Fibroblast of skin of left quadriceps (primary cell): ENCODE results near the gene HECTD4.

ENCODE experiments used
- DNase-seq, 2 experiments: peaks; one replicate each; pipeline ENCODE4 v3.0.0-alpha.2; 2013; ENCODE audit warnings: low read depth in 2 of 2

Gene HECTD4

GRCh38 chr12:112322441-112322840, 59.8 kb downstream of the HECTD4 start:
- DNase-seq, result no peak

DNA sequence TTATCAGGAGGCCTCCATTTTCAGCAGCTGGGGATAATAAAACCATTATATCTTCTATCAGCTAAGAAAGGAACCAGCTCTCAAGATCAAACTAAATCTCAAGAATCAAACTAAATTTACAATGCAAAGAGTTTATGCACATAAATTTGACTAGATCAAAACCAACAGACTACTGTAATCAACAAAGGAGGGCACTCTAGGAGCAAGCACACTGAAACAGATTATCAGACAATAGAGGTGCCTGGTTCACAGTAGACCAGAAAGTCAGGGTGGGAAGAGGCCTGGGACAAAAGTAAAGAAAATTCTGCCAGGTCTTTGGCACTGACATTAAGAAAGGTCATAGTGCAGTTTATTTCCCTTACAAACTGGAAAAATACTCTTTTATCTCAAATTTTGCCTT, 61.0 kb downstream of the HECTD4 start:
- no peak for DNase-seq

DNA sequence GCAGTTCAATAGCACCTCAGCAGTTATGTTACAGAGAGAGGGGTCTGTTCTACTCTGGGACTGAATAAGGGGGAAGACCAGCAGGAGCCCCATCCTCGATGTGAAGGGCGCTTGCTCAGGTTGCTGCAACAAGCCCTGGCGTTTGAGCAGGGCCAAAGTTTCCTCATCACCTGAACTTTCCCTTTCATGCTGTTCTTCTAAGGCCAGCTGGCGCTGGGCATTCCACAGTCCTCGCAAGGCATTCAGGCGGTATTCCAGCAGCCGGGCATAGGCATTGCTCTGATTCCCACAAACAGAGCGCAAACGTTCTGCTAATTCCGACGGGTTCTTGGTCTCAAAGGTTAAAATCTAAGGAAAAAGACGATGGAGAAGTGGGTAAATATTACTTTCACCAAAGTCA, 62.8 kb downstream of the HECTD4 start:
- no peak for DNase-seq

- no peak for DNase-seq
Measured at GRCh38 chr12:112317481-112317880, 64.8 kb downstream of the HECTD4 start.

DNA sequence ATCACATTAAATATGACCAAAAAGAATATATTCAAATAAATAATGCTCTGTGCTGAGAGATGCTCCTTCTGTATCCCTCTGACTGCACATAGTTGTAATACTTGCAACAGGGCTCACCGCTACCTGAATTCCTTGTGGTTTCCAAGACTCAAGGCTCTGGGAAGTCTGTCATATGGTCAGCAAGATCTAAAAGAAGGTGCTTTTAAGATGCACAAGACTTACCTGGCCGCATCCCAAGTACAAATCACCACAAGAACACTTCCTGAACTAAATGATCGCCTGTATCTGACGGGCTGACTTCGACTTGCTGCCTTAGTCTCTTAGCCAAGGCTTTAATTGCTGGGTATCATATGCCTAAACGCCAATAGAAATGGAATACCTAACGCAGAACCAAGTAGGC, 67.2 kb downstream of the HECTD4 start:
- peak in 1 of 2 experiments; percentile 3 for DNase-seq

DNA sequence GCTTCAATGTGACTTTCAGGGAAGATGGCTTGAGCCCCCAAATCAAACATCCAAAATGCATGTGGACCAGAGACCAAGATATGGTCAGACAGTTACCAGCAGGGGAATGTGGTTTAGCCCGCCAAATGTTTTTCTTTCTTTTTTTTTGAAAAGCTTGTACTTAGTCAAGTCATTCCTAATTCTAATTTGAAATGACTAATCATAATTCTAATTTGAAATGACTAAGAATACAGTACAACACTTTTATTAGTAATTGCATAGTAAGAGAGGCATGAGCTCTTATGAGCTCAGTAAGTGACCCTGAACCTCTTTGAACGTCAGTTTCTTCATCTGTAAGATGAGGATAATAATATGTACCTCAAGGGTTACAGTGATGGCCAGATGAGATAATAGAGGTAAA, 72.4 kb downstream of the HECTD4 start:
- DNase-seq, result no peak

- DNase-seq, result no peak
Measured at GRCh38 chr12:112308652-112309051, 73.6 kb downstream of the HECTD4 start.

- DNase-seq, result no peak
Measured at GRCh38 chr12:112308161-112308560, 74.1 kb downstream of the HECTD4 start.

- no peak for DNase-seq
Measured at GRCh38 chr12:112307317-112308011, 74.8 kb downstream of the HECTD4 start.

DNA sequence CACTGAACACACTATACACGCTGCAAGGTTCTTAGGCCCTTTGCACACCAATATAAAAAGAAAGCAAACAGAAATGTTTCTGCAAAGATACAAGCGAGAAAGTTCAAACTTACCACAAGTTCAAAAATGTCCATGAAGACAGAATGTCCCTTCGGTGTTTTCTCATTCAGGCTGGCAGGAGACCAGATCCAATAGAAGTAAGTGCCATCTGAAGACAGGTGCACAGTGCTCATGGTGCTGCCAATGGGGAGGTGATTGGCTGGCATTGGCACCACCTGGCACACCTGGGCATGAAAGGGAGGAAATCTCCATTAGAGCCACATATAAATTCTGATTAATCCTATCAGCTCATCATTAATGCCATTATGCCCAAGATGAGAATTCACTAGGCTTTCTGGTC, 76.3 kb downstream of the HECTD4 start:
- no peak for DNase-seq

DNA sequence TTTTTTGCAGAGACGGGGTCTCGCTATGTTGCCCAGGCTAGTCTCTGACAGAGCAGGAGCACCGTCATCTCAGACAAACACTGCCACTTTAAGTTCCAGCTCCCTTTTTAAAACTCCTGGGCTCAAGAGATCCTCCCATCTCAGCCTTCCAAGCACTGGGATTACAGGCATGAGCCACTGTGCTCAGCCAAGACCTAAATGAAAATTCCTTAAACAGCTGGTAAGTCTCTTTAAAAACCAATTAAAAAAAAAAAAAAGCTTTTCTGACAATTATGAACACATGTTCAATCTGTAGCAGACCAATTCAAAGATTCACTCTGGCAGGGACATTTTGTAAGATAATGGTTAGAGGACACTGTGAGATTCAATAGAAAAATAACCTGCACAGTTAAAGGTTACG, 77.8 kb downstream of the HECTD4 start:
- no peak for DNase-seq

GRCh38 chr12:112303799-112304198, 78.4 kb downstream of the HECTD4 start:
- DNase-seq, result no peak

DNA sequence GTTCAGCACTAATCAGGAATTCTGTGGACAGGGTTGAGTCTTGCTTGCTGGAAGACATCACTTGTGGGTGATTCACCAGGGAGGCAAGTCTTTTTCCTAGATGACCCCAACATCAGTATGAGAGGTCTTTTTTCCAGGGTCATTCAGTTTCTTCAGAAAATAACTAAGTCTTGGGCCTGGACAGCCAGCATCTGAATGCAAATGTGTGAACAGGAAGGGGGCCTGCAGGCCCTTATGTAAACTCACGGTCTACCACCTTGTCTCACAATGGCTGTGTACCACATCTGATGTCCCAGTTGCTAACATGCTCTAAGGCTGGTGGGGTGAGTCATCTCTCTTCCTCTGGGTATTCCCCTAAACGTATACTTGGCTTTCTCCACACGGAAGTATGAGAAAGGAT, 79.2 kb downstream of the HECTD4 start:
- DNase-seq, result peak; percentile 21 to 30

DNA sequence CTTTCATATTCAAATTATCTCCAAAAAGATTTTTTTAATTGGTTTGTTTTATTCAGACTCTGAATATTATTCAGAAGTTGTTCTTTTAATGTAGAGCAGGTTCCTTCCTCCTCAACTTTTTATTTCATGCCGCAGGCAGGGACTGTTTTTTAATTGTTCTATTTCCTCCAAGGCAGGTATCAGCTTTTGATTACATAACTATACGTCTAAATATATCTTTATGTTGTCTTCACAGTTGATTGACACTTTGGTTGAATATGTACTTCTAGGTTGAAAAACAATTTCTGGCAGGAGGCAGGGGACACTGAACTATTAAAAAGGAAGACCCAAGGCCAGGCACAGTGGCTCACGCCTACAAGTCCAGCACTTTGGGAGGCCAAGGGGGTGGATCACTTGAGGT, 82.5 kb downstream of the HECTD4 start:
- no peak for DNase-seq

DNA sequence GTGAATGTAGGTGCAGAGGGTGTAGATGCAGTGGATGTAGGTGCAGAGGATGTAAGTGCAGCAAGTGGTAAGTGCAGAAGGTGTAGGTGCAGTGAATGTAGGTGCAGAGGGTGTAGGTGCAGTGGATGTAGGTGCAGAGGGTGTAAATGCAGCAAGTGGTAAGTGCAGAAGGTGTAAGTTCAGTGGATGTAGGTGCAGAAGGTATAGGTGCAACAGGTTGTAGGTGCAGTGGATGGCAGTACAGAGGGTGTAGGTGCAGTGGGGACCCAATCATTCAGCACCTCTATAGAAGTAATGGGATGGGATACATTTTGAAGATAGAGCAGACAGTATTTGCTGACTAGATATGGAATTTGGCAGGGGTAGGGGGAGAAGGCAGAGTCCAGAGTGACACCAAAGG, 85.0 kb downstream of the HECTD4 start:
- no peak for DNase-seq

DNA sequence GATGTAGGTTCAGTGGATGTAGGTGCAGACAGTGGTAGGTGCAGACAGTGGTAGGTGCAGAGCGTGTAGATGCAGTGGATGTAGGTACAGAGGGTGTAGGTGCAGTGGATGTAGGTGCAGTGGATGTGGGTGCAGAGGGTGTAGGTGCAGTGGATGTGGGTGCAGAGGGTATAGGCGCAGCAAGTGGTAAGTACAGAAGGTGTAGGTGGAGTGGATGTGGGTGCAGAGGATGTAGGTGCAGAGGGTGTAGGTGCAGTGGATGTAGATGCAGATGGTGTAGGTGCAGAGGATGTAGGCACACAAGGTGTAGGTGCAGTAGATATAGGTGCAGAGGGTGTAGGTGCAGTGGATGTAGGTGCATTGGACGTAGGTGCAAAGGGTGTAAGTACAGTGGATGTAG, 86.0 kb downstream of the HECTD4 start:
- no peak for DNase-seq

GRCh38 chr12:112294793-112295192, 87.4 kb downstream of the HECTD4 start:
- DNase-seq, result no peak

DNA sequence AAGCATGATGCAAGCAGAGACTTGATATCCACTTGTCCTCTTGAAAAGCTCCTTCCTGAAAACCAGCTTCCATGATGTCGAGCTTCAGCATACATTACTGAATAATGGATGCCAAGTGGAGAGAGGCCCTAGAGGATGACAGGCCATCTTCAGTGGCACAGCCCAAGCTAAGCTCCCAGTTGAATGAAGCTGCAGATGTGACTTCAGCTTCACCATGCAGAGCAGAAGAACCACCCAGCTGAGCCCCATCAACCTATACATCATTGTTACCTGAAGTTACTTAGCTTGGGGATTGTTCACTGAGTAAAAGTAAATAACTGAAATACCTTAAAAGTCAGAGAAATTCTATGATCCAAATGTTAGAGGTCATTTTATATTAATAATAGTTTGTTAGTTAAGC, 93.6 kb downstream of the HECTD4 start:
- no peak for DNase-seq

DNA sequence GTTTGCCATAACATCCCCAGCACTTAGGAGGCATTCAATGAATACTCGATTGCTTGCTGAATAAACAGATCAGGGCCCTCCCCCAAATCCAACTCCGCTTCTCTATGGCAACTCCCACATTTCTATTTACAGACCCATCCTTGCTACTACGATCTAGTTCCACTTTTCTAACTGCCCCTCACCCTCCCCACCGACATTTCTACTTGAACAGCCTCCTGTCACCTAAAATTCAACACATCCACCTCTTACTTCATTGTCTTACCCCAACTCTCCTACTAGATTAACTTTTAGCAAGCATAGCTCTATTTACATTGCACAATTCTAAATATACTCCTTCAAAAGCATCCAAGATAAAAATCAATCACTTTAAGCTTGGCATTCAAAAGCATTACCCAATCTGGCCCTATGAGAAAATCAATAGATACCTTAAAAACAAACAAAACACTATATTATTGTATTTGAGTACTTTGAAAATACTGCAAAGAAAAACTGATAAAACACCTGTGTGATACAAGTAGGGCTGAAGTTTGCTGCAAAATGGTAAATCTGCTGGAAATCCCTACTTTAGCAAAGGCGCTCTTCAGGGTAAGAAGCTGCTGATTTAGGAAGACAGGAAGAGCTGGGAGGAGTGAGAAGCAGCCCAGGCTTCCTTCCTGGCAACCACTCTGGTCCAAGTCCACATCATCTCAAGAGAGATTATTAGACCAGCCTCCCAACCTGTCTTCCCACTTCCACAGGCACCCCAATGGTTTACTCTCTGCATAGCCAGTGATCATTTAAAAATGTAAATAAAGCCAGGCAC, 96.4 kb downstream of the HECTD4 start:
- no peak for DNase-seq

GRCh38 chr12:112283546-112283945, 98.7 kb downstream of the HECTD4 start:
- no peak for DNase-seq

DNA sequence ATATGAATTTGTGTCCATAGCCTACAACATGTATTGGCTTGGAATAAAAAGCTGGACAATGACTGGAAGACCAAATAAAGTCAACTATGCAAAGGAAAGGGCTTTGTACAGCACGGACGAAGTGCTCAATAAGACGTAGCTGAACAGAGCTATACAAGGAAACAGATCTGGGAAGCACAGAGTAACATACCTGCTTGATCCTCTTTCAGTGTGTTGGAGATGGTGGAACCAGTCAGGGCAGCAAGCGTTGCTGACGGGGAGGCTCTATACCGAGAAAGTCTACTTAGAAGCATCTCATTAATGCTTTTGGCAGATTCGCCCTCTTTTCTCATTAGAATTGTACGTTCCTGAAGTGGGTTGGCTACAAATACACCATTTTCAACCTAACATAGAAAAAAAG, 99.3 kb downstream of the HECTD4 start:
- no peak for DNase-seq

DNA sequence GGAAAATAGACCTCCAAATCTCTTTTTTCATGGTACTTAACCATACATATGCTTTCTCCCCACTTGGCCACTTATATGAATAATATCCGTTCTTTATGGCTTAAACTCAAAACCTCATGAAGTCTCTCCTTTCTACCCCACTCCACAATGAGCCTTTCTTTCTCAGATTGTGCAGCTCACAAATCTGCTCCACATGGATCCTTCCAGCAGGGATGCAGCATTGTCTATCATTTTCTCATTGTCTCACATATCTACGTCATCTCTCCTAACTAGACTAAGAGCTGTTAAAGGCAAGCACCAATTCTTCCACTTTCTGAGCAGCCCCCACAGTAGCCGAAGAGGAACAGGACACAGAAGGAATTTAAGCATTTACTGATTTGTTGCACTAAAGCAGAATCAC, 106.4 kb downstream of the HECTD4 start:
- DNase-seq, result no peak

DNA sequence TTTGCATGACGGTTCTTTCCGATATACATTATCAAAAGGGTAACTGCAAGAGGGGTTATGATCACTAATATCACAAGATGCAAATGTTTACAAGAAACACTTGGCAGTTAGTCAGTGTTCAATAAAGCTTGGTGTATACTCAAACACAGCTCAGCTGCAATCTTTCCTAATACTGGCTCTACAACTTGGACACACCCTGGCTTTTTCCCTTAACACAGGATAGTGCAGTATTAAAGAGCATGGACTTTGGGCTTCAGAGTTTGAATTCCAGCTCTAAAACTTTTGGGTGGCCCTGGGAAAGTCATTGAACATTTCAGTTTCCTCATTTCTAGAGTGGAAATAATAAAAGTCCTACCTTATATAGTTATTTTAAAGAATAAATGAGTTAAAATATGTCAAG, 107.0 kb downstream of the HECTD4 start:
- DNase-seq, result no peak

- DNase-seq, result no peak
Measured at GRCh38 chr12:112270673-112271072, 111.6 kb downstream of the HECTD4 start.
